Measurements from ENCODE around the gene ATP8B4.

ATP8B4 gene

DNA sequence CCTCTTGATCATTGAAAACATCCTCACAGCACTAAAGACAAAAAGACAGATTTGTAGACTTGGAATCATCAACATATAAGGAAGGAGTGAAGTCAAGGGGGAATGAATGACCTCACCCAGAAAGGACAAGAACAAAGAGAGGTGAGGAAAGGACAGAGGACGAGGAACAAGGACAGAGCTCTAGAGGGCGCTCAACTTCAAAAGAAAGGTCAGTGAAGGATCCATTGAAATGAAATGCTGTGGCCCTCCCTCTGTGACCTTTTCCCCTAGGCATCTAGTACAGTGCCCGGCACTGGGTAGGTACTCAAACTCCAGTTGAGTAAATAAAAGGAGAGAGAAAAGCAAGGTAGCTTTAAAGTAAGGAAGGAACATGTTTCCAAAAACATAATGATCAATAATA lies 2.6 kb downstream of the ATP8B4 start:
- Histone ChIP-seq H3K27me3 (ENCODE audit: control insufficient read depth, insufficient read depth, low read length) (peaks cover 5% of the 10 kb centered on the region), H3K4me3 (ENCODE audit: low read length) (no peak overlapping the region), H3K9ac (ENCODE audit: low read length) (no peak overlapping the region), H3K4me1 (ENCODE audit: control insufficient read depth, insufficient read depth, low read length) (no peaks in the 10 kb centered on the region), H3K9me3 (ENCODE audit: control insufficient read depth, low read length) (no peaks in the 10 kb centered on the region), H3K36me3 (ENCODE audit: control insufficient read depth, insufficient read depth, low read length) (no peaks in the 10 kb centered on the region)

DNA sequence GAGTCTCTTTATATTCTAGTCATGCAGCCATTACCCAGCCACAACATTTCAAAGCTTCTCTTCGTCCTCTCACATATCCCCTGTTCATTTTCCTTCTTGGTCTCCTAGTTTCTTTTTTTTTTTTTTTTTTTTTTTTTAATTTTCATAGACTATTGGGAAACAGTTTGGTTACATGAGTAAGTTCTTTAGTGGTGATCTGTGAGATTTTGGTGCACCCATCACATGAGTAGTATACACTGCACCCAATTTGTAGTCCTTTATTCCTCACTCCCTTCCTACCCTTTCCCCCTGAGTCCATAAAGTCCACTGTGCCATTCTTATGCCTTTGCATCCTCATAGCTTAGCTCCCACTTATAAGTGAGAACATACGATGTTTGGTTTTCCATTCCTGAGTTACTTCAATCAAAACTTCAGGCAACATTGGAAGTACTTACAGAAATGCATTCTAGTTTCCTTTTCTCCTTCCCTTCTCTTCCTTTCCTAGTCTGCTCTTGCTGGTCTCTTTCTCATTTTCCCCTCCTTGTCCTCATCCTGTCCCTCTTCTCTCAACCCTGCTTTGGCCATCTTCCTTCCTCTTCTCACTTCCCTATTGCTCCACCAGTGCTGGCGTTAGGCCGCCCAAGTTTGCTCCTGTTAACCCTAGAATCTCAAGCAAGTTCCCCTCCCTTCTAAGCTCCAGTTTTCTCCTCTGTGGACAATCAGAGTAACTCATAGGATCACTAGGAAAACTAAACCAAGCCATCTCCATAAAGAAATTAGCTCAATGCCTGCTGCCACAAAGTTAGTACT lies 4.8 kb downstream of the ATP8B4 start:
- H3K4me1 ChIP-seq (ENCODE audit: control insufficient read depth, insufficient read depth, low read length): no peaks in the 10 kb centered on the region
- H3K36me3 ChIP-seq (ENCODE audit: control insufficient read depth, insufficient read depth, low read length): no peaks in the 10 kb centered on the region
- no peak overlapping the region for H3K9ac ChIP-seq (ENCODE audit: low read length)
- H3K27me3 ChIP-seq (ENCODE audit: control insufficient read depth, insufficient read depth, low read length): peaks cover 5% of the 10 kb centered on the region
- H3K9me3 ChIP-seq (ENCODE audit: control insufficient read depth, low read length): no peaks in the 10 kb centered on the region
- no peak overlapping the region for H3K4me3 ChIP-seq (ENCODE audit: low read length)

DNA sequence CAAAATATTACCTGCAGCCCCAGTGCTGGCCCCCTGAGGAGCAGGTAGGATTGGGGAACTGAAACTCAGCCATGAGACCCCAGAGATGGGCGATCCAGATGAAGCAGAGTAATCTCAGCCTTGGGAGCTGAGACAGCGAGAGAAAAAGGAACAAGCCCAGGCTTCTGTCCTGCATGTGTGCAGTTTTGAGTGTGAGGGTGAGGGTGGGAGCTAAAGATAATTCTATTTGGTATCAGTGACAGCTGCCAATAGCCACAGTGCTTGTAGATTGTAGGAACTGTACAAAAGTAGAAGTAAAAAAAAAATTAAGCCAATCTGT lies 5.9 kb downstream of the ATP8B4 start:
- no peaks in the 10 kb centered on the region for H3K36me3 ChIP-seq (ENCODE audit: control insufficient read depth, insufficient read depth, low read length)
- peaks cover 5% of the 10 kb centered on the region for H3K27me3 ChIP-seq (ENCODE audit: control insufficient read depth, insufficient read depth, low read length)
- no peak overlapping the region for H3K9ac ChIP-seq (ENCODE audit: low read length)
- no peaks in the 10 kb centered on the region for H3K4me1 ChIP-seq (ENCODE audit: control insufficient read depth, insufficient read depth, low read length)
- H3K9me3 ChIP-seq (ENCODE audit: control insufficient read depth, low read length): no peaks in the 10 kb centered on the region
- no peak overlapping the region for H3K4me3 ChIP-seq (ENCODE audit: low read length)

DNA sequence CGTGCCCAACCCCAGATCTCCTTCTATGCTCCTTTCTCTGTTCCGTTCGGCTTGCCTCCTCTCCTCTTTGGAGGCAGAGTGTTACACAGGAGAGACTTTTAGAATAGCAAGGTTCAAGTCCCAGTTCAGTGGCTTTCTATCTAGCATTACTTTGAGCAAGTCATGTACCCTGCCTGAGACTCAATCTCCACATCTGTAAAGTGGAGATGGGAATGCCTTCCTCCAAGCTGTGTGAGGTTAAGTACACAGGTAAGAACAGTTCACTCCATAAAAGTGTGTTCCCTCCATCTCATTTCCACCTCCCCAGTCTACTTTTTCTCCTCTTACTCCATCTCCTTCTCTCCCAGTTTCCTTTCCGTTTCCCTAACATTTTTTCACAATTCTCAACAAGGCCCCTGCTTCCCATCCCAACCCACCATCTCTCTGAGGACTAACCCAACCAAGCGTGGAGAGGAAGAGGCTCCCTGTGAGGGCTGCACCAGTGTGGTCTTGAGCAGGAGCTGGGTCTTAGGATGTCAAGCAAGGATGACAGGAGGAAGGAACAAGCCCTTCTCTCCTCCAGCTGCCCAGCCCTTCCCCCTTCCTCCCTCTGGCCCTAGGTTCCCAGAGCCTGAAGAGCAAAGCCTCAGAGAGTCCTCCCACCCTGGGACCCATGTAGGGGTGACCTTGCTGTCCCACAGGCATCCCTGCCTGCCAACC lies 6.4 kb downstream of the ATP8B4 start:
- Histone ChIP-seq H3K36me3 (ENCODE audit: control insufficient read depth, insufficient read depth, low read length) (no peaks in the 10 kb centered on the region), H3K9me3 (ENCODE audit: control insufficient read depth, low read length) (no peaks in the 10 kb centered on the region)

DNA sequence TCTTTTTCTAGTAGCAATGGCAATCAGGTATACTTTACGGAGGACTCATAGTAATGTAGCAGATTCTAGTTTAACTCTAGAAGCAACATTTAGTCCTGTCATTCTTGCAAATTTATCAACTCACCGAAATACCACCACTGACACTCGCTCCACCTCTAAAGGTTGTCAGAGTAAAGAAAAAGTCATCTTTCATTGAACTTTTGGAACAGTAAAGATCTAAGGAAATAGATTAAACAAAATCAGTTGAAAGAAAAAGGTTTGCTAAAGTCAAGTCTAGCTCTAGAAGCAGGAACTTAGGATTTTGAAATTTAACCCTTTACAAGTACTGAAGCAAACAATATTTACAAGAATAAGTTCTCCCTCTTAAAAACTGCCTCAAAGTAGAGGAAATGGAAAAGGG lies 8.7 kb downstream of the ATP8B4 start:
- Histone ChIP-seq H3K9me3 (ENCODE audit: control insufficient read depth, low read length) (no peaks in the 10 kb centered on the region), H3K9ac (ENCODE audit: low read length) (no peak overlapping the region), H3K4me3 (ENCODE audit: low read length) (no peak overlapping the region), H3K36me3 (ENCODE audit: control insufficient read depth, insufficient read depth, low read length) (no peaks in the 10 kb centered on the region), H3K27me3 (ENCODE audit: control insufficient read depth, insufficient read depth, low read length) (peaks cover 5% of the 10 kb centered on the region), H3K4me1 (ENCODE audit: control insufficient read depth, insufficient read depth, low read length) (no peaks in the 10 kb centered on the region)

More for the DNA sequence above, 6.4 kb downstream of the ATP8B4 start:
- Histone ChIP-seq H3K9ac (ENCODE audit: low read length) (peak overlapping the region; percentile 4), H3K4me1 (ENCODE audit: control insufficient read depth, insufficient read depth, low read length) (no peaks in the 10 kb centered on the region), H3K4me3 (ENCODE audit: low read length) (no peak overlapping the region), H3K27me3 (ENCODE audit: control insufficient read depth, insufficient read depth, low read length) (peaks cover 5% of the 10 kb centered on the region)

DNA sequence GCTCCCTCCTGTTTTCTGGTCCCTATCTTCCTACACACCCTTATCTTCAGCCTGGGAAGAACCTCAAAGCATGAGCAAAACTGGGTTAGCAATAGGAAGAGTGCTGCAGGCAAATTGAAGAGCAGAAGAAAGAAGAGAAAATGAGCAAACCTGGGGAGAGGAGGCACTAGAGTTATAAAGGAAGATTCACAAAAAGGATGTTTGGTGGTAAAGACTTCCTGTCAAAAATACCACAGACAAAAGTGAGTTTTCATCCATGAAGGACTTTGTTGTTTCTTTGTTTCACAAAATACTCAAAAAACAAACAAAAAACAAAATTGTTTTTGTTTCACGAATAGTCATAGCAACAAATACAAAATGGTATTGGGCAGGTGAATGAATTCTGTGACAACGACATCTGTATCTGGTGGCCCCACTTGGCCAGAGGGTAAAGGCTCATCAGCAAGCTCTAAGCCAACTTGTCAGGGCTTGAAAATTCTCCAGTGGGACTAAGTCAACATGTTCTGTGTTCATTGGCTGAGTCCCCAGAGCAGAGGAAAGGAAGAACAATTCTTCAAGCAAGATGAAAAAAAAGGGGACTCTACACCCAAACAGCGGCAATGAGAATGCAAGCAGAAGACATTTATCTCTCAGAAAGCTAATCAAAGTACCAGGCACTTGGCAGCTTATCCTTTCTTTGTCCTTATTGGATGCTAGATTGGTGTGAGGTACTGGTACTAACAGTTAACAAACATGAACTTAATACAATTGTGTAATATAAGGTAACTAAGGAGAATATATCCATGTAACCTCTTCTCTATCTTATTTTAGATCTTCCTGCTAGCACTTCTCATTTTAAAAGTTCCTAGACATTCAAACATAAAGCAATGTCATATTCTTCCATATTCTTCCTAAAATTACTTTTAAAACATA lies 9.7 kb downstream of the ATP8B4 start:
- Histone ChIP-seq H3K9ac (ENCODE audit: low read length) (no peak overlapping the region), H3K4me1 (ENCODE audit: control insufficient read depth, insufficient read depth, low read length) (no peaks in the 10 kb centered on the region), H3K27me3 (ENCODE audit: control insufficient read depth, insufficient read depth, low read length) (peaks cover 5% of the 10 kb centered on the region), H3K4me3 (ENCODE audit: low read length) (no peak overlapping the region), H3K36me3 (ENCODE audit: control insufficient read depth, insufficient read depth, low read length) (no peaks in the 10 kb centered on the region), H3K9me3 (ENCODE audit: control insufficient read depth, low read length) (no peaks in the 10 kb centered on the region)

DNA sequence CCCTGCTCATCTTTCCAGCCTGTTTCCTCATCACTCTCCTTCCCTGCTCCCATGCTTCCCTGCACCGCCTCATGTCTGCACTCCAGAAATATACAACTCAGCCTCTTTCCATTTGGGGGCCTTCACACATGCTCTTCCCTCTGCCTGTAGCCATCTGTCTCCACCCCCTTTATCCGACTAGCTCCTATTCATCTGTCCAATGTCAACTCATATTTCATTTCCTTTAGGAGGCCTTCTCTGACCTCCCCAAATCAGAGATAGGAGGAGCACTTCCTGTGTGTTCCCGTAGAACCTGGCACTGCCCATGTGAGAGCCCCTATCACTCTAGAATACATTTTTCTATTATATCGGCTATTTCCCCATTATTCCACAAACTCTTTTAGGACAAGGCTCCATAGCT lies 10.6 kb downstream of the ATP8B4 start:
- H3K9ac ChIP-seq (ENCODE audit: low read length): no peak overlapping the region
- H3K36me3 ChIP-seq (ENCODE audit: control insufficient read depth, insufficient read depth, low read length): no peaks in the 10 kb centered on the region
- no peak overlapping the region for H3K4me3 ChIP-seq (ENCODE audit: low read length)
- peaks cover 5% of the 10 kb centered on the region for H3K27me3 ChIP-seq (ENCODE audit: control insufficient read depth, insufficient read depth, low read length)
- H3K4me1 ChIP-seq (ENCODE audit: control insufficient read depth, insufficient read depth, low read length): no peaks in the 10 kb centered on the region
- no peaks in the 10 kb centered on the region for H3K9me3 ChIP-seq (ENCODE audit: control insufficient read depth, low read length)

DNA sequence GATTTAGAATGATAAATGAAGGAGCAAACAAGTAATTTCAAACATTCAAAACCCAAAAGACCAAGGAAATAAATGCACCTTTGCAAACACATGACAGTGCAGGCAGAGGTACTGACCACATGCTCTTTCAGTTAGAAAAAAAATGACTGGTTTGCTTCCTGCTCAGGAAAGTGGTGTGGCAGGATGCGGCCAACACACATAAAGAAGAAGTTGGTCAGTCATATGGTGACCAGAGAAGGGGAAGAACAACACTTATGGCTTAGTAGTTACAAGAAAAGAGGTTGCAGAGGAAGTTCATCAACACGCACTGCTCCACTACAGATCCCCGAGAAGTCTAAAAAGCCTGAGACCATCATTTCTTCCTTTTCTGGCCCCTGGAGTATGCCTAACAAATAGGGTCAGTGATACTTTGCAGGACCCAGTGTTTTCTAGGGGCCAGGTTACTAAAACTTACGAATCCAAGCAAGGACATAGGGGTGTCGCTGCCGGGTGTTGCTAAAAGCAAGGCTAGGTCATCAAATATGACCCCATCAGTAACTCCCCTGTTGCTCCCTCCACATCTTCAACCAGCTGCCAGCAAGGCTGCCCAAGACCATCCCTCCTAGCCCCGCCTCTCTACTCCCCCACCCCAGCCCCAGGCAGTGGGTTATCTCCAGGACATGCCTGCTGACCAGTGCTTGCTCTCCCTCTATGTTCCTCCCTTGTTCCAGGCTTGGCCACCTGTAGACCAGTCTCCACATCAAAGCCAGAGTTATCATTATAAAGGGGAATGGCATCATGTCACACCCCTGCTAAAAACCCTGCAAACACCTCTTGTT lies 11.2 kb downstream of the ATP8B4 start:
- H3K4me3 ChIP-seq (ENCODE audit: low read length): no peak overlapping the region
- no peaks in the 10 kb centered on the region for H3K36me3 ChIP-seq (ENCODE audit: control insufficient read depth, insufficient read depth, low read length)
- no peak overlapping the region for H3K9ac ChIP-seq (ENCODE audit: low read length)
- H3K27me3 ChIP-seq (ENCODE audit: control insufficient read depth, insufficient read depth, low read length): peaks cover under 1% of the 10 kb centered on the region
- H3K9me3 ChIP-seq (ENCODE audit: control insufficient read depth, low read length): no peaks in the 10 kb centered on the region
- no peaks in the 10 kb centered on the region for H3K4me1 ChIP-seq (ENCODE audit: control insufficient read depth, insufficient read depth, low read length)

DNA sequence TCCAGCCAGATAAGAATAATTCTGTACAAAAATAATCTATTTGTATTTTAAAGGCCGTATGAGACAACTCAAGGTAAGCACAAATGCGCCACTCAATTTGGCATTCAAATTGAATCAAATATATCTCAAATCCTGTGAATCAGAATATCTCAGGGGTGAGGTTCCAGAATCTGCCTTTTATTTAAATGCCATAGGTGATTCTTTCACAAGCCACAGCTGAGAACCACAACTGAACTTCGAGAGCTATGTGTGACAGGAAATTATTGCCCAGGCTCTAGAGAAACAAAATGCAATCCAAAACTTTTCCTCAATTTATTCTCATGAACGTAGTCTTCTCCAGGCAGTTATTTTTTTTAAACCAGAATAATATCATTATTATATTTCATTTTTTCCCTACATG lies 11.9 kb downstream of the ATP8B4 start:
- H3K9me3 ChIP-seq (ENCODE audit: control insufficient read depth, low read length): no peaks in the 10 kb centered on the region
- no peaks in the 10 kb centered on the region for H3K27me3 ChIP-seq (ENCODE audit: control insufficient read depth, insufficient read depth, low read length)
- H3K36me3 ChIP-seq (ENCODE audit: control insufficient read depth, insufficient read depth, low read length): no peaks in the 10 kb centered on the region
- no peaks in the 10 kb centered on the region for H3K4me1 ChIP-seq (ENCODE audit: control insufficient read depth, insufficient read depth, low read length)
- no peak overlapping the region for H3K9ac ChIP-seq (ENCODE audit: low read length)
- no peak overlapping the region for H3K4me3 ChIP-seq (ENCODE audit: low read length)

DNA sequence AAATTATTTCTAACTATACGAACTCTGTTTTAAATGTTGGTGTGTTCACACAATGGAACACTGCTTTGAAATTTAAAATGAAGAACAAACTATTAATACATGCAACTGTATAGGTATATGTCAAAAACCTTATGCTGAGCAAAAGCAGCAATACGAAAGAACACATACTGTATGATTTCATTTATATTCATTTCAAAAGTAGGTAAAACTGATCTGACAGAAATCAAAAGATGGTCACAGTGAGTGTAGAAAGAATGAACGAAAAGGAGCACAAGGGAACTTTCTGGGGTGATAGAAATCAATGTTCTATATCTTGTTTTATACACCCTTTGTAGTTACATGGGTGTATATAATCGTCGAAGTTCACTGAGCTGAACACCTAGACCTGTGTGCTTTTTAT lies 12.6 kb downstream of the ATP8B4 start:
- Histone ChIP-seq H3K4me3 (ENCODE audit: low read length) (no peak overlapping the region), H3K9me3 (ENCODE audit: control insufficient read depth, low read length) (no peaks in the 10 kb centered on the region), H3K27me3 (ENCODE audit: control insufficient read depth, insufficient read depth, low read length) (no peaks in the 10 kb centered on the region), H3K36me3 (ENCODE audit: control insufficient read depth, insufficient read depth, low read length) (no peaks in the 10 kb centered on the region), H3K4me1 (ENCODE audit: control insufficient read depth, insufficient read depth, low read length) (no peaks in the 10 kb centered on the region), H3K9ac (ENCODE audit: low read length) (no peak overlapping the region)

DNA sequence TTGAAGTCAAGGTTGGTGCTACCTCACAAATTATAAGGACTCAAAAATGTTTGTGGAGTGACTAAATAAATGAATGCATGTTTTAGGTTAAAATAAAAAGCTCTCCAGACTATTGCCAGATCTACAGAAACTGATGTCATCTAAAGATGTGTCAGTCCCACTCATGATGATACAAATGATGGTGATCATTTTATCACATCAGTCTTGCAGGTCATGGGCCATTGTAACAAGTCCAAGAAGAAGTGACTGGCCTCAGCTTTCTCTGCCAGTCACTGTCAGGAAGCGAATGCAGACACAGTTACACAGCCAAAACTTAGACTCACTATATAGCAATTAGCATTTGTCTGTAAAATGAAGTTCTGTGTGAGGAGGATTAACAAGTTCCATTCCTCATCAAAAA lies 18.5 kb downstream of the ATP8B4 start:
- H3K36me3 ChIP-seq (ENCODE audit: control insufficient read depth, insufficient read depth, low read length): no peaks in the 10 kb centered on the region
- no peaks in the 10 kb centered on the region for H3K4me1 ChIP-seq (ENCODE audit: control insufficient read depth, insufficient read depth, low read length)
- no peak overlapping the region for H3K4me3 ChIP-seq (ENCODE audit: low read length)
- no peaks in the 10 kb centered on the region for H3K27me3 ChIP-seq (ENCODE audit: control insufficient read depth, insufficient read depth, low read length)
- H3K9ac ChIP-seq (ENCODE audit: low read length): no peak overlapping the region
- H3K9me3 ChIP-seq (ENCODE audit: control insufficient read depth, low read length): no peaks in the 10 kb centered on the region

Data from mucosa of stomach (tissue), 1 donor.